Measurements from ENCODE around the gene OTX1. TPM values are rescaled to one million over a fixed set of nuclear protein-coding genes. Genes with fewer than 3 reads are reported as not detected.
"Not testable (repeated sequence)": the region's sequence is repeated elsewhere in the genome, so short reads cannot be mapped to it uniquely, and the experiment has no call there.

The OTX1 gene
- polyA plus RNA-seq, 3 donors: 0.03 to 0.05 TPM; not detected in 1

GRCh38 chr2:63056107-63057050 is 5.7 kb downstream of the OTX1 start:
- no peak for DNase-seq (ENCODE audit: extremely low read depth in 1 of 11, low read depth in 9 of 11, low spot score in 4 of 11)

DNA sequence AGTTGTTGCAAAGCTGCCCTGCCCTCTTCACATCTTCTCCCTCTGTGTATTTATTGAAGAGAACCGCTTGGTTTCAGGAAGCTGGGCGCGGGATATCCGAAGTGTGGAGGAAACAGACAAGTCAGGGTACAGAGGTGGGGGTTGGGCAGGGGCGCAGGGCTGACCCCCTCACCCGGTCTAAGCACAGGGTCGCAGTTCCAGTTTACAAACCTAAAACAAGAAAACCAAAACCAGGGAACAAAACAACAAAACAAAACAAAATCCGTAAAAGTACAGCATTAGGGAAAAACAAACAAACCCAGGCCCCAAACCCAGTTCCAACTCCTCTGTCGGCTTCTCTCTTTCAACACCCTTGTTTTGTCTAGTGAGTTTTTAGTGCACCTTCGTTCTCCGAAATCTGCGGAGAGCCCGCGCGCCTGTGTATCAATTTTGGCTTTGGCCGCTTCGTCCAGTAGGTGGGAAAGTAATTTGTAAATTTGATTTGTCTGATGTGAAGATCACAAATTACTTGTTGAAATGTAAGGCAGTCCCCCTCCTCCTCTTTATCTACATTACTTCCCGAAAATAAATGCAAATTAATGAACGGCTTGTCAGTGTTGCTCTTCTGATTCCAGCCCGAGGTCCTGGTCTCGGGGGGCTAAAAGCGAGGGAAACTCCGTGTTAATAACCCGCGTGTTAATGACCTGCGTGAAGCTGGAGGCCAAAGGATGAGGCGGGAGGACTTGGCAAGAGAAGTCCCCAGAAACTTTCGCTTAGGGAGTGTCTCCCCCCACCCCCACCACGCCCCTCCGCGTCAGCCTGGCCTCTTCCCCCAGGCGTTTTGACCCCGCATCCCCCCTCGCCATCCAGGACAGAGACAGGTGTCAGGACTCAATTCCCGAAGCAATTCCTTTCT is 6.9 kb downstream of the OTX1 start:
- DNase-seq (ENCODE audit: extremely low read depth in 1 of 11, low read depth in 9 of 11, low spot score in 4 of 11): no peak

GRCh38 chr2:63058144-63058920 is 7.7 kb downstream of the OTX1 start:
- DNase-seq (ENCODE audit: extremely low read depth in 1 of 11, low read depth in 9 of 11, low spot score in 4 of 11): peak in 1 of 11 donors; percentile 42

DNA sequence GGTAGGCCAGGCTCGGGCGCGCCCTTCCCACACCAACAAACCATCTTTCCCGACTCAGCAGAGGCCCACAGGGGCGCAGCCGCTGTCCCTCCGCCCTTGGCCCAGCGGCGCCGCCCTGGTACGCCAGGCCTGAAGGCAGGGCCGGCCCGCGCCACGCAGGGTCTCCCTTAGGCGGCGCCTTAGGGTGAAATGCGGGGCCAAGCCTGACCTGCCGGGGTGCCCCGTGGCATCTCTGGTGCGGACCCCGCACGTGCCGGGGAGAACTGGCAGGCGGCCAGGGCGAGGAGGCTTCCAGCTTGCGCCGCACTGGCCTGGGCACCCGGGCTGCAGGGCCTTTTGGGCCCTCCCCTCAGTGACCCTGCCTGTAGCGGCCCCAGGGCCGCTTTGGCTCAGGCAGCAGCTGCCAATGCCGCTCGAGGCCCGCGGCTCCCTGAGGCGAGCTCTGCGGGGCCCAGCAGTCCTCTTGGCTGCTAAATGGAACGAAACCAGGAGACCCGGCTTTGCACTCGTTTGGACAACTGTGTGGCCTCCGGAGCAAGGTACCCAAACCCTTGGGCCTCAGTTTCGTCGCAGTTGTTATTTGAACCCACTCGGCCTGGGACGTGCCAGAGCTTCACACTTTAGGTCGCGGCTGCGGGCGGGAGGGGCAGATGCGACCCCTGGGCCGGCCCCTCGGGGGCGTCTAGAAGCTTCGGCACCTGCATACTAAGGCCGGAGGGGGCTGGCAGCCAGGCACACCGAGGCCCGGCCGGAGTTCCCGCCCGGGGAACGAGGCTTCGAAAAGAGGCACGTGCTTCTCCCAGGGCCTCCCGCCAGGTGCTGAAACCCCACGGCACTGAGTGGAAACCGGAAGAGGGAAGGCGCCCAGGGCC is 8.5 kb downstream of the OTX1 start:
- no peak for DNase-seq (ENCODE audit: extremely low read depth in 1 of 11, low read depth in 9 of 11, low spot score in 4 of 11)

- DNase-seq (ENCODE audit: extremely low read depth in 1 of 11, low read depth in 9 of 11, low spot score in 4 of 11): no peak
These were observed 9.3 kb downstream of the OTX1 start for GRCh38 chr2:63059793-63060471.

DNA sequence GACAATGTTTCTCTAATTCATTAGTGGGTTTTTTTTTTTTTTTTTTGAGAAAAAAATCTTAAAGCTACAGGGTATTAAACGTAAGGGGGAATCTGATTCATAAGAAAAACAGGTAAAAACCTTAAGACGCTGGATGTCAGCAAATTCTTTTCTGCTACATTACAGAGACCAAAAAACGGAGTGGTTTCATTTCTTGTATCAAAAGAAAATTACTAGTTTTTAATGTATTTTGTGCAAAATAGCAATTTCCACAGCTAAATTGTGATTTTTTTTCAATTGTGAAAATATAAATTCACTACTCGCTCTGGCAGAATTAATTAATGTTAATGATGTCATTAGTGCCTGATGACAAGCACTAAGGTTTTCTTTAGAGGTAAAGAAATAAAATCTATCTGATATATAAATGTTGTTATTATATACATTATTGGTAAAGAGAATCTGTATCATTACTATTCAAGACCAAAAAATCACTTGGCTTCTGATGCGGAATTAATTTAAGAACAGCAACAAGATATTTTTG is 9.9 kb downstream of the OTX1 start:
- DNase-seq (ENCODE audit: extremely low read depth in 1 of 11, low read depth in 9 of 11, low spot score in 4 of 11): no peak

DNA sequence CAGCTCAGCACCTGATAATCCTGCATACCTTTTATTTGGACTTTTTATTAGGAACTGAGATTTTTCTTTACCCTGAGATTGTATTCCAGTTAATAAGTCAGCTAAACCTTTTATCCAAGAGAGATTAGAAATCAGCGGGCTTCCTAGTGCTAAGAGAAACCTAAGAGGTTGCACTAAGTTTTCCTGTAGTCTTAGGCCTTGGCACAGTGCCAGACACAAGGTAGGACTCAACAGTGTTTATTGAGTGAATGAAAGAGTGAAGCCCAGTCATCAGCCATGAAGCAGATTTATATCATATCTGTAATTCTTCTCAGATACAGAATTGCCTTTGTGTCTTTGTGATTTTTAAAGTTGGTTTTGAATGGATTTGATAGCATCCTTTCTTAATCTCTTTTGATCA is 13.6 kb downstream of the OTX1 start:
- no peak for DNase-seq (ENCODE audit: extremely low read depth in 1 of 11, low read depth in 9 of 11, low spot score in 4 of 11)

GRCh38 chr2:63064661-63065060 is 14.0 kb downstream of the OTX1 start:
- no peak for DNase-seq (ENCODE audit: extremely low read depth in 1 of 11, low read depth in 9 of 11, low spot score in 4 of 11)

GRCh38 chr2:63066265-63066664 is 15.6 kb downstream of the OTX1 start:
- no peak for DNase-seq (ENCODE audit: extremely low read depth in 1 of 11, low read depth in 9 of 11, low spot score in 4 of 11)

DNA sequence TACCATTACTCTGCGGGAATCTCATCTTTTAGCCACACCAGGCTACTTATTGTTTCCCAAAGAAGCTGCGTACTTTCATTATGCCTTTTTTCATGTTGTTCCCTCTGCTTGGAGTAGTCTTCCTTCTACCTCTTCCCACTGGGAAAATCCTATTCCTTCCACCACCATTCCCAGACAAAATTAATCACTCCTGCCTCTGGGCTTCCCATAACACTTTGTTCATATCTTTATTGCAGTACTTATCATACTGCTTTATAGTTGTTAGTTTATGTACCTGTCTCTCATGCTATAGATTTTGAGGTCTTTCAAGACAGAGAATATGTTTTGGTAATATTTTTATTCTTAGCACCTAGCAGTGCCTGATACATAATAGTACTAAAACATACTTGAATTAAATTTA is 16.2 kb downstream of the OTX1 start:
- no peak for DNase-seq (ENCODE audit: extremely low read depth in 1 of 11, low read depth in 9 of 11, low spot score in 4 of 11)

- DNase-seq (ENCODE audit: extremely low read depth in 1 of 11, low read depth in 9 of 11, low spot score in 4 of 11): no peak
These were observed 21.0 kb downstream of the OTX1 start for GRCh38 chr2:63071664-63072063.

GRCh38 chr2:63073994-63074393 is 23.4 kb downstream of the OTX1 start:
- no peak for DNase-seq (ENCODE audit: extremely low read depth in 1 of 11, low read depth in 9 of 11, low spot score in 4 of 11)

DNA sequence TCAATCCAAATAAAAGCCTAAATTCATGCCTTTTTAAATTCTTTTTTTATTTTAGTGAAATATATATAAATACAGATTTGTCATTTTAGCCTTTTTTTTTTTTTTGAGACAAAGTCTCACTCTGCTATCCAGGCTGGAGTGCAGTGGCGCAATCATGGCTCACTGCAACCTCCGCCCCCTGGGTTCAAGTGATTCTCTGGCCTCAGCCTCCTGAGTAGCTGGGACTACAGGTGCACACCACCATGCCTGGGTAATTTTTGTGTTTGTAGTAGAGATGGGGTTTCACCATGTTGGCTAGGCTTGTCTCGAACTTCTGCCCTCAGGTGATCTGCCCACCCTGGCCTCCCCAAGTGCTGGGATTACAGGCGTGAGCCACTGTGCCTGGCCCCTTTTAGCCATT is 23.8 kb downstream of the OTX1 start:
- DNase-seq (ENCODE audit: extremely low read depth in 1 of 11, low read depth in 9 of 11, low spot score in 4 of 11): not testable (repeated sequence)

- no peak for DNase-seq (ENCODE audit: extremely low read depth in 1 of 11, low read depth in 9 of 11, low spot score in 4 of 11)
These were observed 28.4 kb downstream of the OTX1 start for GRCh38 chr2:63078852-63079606.

GRCh38 chr2:63081404-63081803 is 30.8 kb downstream of the OTX1 start:
- DNase-seq (ENCODE audit: extremely low read depth in 1 of 11, low read depth in 9 of 11, low spot score in 4 of 11): no peak

DNA sequence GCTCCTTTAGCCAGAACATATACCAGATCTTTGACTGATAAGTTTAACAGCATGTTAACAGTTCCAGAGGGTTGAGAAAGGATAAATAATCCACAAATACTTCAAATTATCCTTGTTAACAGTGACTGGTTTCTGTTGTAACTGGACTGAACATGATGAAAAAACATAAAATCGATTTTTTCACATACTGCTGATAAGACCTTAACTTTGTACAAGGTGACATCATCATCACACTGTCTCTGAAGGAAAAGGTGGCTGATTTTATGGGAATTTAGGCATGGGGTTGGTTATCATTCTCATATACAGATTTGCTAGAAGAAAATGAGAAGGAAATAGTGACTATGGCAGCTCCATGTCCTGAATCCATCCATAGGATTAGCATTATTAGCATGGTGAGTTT is 36.1 kb downstream of the OTX1 start:
- DNase-seq (ENCODE audit: extremely low read depth in 1 of 11, low read depth in 9 of 11, low spot score in 4 of 11): no peak

- no peak for DNase-seq (ENCODE audit: extremely low read depth in 1 of 11, low read depth in 9 of 11, low spot score in 4 of 11)
These were observed 41.8 kb downstream of the OTX1 start for GRCh38 chr2:63092401-63092800.
